CD4-positive, alpha-beta T cell (primary cell): ENCODE results near the gene NOBOX. TPM values are rescaled to one million over a fixed set of nuclear protein-coding genes. Genes with fewer than 3 reads are reported as not detected.

Experiments
- ATAC-seq: fragments of 200-7000 bp; cut with Tn5 transposase; one replicate; pipeline ENCODE4 v1.10.0; 2022; ENCODE audit warnings: mild to moderate bottlenecking; ENCODE audit not compliant: poor library complexity
- CTCF ChIA-PET: fragments of 350-600 bp; sonication (Branson Sonifier 250); formaldehyde crosslinking; loops from one replicate; lab custom pipeline; 2021; ENCODE audit warnings: antibody characterized with exemption, inconsistent platforms; lab: Charles Lee
- POLR2A ChIA-PET: fragments of 350-600 bp; sonication (Branson Sonifier 250); formaldehyde crosslinking; loops from one replicate; lab custom pipeline; 2021; ENCODE audit warnings: antibody characterized with exemption, inconsistent platforms; lab: Charles Lee
- DNase-seq, 14 experiments: peaks; one replicate each; pipeline ENCODE4 v3.0.0-alpha.2; 2013 to 2020; ENCODE audit warnings: mixed read lengths in 2 of 14
- H3K27ac ChIP-seq, 2 donors: one replicate each; pipeline versions ENCODE4 v1.5.1 to v1.7.0; 2013; ENCODE audit warnings: low read length in 2 of 2, low read depth in 1 of 2, mild to moderate bottlenecking in 1 of 2
- H3K27me3 ChIP-seq, 2 experiments: 1 replicate in 1 of 2; 2 replicates in 1 of 2; pipeline versions ENCODE4 v1.6.1 to v1.7.0; 2013; ENCODE audit warnings: low read length in 2 of 2, control low read depth in 1 of 2, mild to moderate bottlenecking in 1 of 2, moderate library complexity in 1 of 2; ENCODE audit not compliant: insufficient read depth in 2 of 2, control insufficient read depth in 1 of 2
- H3K36me3 ChIP-seq: one replicate; pipeline ENCODE4 v1.6.1; 2013; ENCODE audit warnings: low read length, control low read depth; ENCODE audit not compliant: insufficient read depth
- H3K4me1 ChIP-seq: one replicate; pipeline ENCODE4 v1.6.1; 2013; ENCODE audit warnings: low read length, control low read depth; ENCODE audit not compliant: insufficient read depth
- H3K4me3 ChIP-seq: one replicate; pipeline ENCODE4 v1.5.1; 2013; ENCODE audit warnings: mild to moderate bottlenecking, low read length, moderate library complexity
- H3K9me3 ChIP-seq, 2 experiments: 1 replicate in 1 of 2; 2 replicates in 1 of 2; pipeline versions ENCODE4 v1.6.1 to v1.7.0; 2013; ENCODE audit warnings: low read length in 2 of 2, mild to moderate bottlenecking in 2 of 2, control low read depth in 1 of 2, moderate library complexity in 1 of 2; ENCODE audit not compliant: control insufficient read depth in 1 of 2, insufficient read depth in 1 of 2
- H3K27ac Mint-ChIP-seq: one replicate; pipeline ENCODE4 v1.8.0; 2020; ENCODE audit warnings: mixed read lengths
- H3K27me3 Mint-ChIP-seq: one replicate; pipeline ENCODE4 v1.8.0; 2021; ENCODE audit warnings: mixed read lengths
- H3K36me3 Mint-ChIP-seq: one replicate; pipeline ENCODE4 v1.8.0; 2021; ENCODE audit warnings: low read depth, mixed read lengths
- H3K4me1 Mint-ChIP-seq: one replicate; pipeline ENCODE4 v1.8.0; 2021; ENCODE audit warnings: low read depth, mixed read lengths
- H3K4me3 Mint-ChIP-seq: one replicate; pipeline ENCODE4 v1.8.0; 2020; ENCODE audit warnings: mild to moderate bottlenecking, mixed read lengths
- H3K9me3 Mint-ChIP-seq: one replicate; pipeline ENCODE4 v1.8.0; 2020; ENCODE audit warnings: mixed read lengths
- intact Hi-C, 2 experiments: fragments of 100-400 bp; cut with DNase I in 1 of 2; cut with micrococcal nuclease in 1 of 2; formaldehyde crosslinking; loops; one replicate each; pipeline versions ENCODE4 v1.15.1 to v1.9.0; 2023 to 2025; cut with DNase I, micrococcal nuclease
- total RNA-seq, 174 experiments: library from RNA in 2 of 174; stranded (reverse) in 2 of 174; gene quantifications; one replicate each; pipeline ENCODE4 v1.2.3 and lab custom pipeline; 2021 to 2026
- TF ChIP-seq, protein P1 (sequence below): fragments of 200-600 bp; IDR thresholded peaks from one replicate; pipeline ENCODE4 v1.8.0; 2022; ENCODE audit warnings: antibody characterized with exemption, mild to moderate bottlenecking

Gene NOBOX
- total RNA-seq, 2 experiments from 2014 or later = not detected

DNA sequence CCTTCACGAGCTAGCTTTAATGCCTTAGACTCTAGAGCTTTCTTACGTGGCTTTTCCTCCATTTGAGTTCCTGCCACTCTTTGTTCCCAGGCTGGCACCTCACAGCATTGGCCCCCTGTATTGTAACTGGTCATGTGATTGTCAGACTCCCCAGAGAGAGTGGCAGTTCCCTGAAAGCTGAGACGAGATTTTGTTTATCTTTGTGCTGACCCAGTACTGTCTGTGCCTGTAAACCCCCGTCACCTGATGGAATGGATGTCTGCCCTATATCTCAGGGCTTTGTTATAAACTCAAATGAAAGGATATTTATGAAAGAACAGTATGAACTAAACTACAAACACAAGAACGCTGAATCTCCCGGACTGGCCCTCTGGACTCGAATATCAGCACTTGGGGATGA lies 13.0 kb downstream of the NOBOX start:
- H3K27ac Mint-ChIP-seq = no peak overlapping the region
- POLR2A ChIA-PET = no interaction called here
- DNase-seq = no peak
- peaks cover 7% of the 10 kb centered on the region for H3K4me1 ChIP-seq
- ATAC-seq = no peak
- TF ChIP-seq, protein P1, sequence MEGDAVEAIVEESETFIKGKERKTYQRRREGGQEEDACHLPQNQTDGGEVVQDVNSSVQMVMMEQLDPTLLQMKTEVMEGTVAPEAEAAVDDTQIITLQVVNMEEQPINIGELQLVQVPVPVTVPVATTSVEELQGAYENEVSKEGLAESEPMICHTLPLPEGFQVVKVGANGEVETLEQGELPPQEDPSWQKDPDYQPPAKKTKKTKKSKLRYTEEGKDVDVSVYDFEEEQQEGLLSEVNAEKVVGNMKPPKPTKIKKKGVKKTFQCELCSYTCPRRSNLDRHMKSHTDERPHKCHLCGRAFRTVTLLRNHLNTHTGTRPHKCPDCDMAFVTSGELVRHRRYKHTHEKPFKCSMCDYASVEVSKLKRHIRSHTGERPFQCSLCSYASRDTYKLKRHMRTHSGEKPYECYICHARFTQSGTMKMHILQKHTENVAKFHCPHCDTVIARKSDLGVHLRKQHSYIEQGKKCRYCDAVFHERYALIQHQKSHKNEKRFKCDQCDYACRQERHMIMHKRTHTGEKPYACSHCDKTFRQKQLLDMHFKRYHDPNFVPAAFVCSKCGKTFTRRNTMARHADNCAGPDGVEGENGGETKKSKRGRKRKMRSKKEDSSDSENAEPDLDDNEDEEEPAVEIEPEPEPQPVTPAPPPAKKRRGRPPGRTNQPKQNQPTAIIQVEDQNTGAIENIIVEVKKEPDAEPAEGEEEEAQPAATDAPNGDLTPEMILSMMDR = no peak
- no peak overlapping the region for H3K4me3 ChIP-seq
- H3K4me1 Mint-ChIP-seq = peaks cover 6% of the 10 kb centered on the region
- H3K27me3 Mint-ChIP-seq = no peaks in the 10 kb centered on the region
- intact Hi-C loops = loop anchor here (5.0 kb wide), 1 partner anchor 213 kb away; no protein-coding TSS in a partner anchor
- H3K27ac ChIP-seq = no peak overlapping the region
- H3K36me3 Mint-ChIP-seq = no peaks in the 10 kb centered on the region
- no peaks in the 10 kb centered on the region for H3K36me3 ChIP-seq
- CTCF ChIA-PET = no interaction called here
- H3K4me3 Mint-ChIP-seq = no peak overlapping the region
- H3K27me3 ChIP-seq = no peaks in the 10 kb centered on the region
- H3K9me3 Mint-ChIP-seq = no peaks in the 10 kb centered on the region
- H3K9me3 ChIP-seq = no peaks in the 10 kb centered on the region

DNA sequence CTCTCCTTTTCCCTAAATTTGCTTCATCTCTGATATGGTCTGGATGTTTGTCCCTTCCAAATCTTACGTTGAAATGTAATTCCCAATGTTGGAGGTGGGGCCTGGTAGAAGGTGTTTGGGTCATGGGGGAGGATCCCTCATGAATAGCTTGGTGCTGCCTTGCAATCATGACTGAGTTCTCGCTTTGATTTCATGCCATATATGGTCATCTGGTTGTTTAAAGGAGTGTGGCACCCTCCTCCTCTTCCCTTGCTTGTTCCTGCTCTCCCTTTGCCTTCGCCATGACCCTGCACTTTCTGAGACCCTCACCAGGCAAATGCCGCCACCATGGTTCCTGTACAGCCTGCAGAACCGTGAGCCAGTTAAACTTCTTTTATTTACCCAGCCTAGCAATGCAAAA lies 14.5 kb downstream of the NOBOX start:
- TF ChIP-seq, protein P1 = no peak
- ChIA-PET POLR2A (no interaction called here), CTCF (no interaction called here)
- Histone ChIP-seq H3K4me1 (peaks cover 7% of the 10 kb centered on the region), H3K4me3 (no peak overlapping the region), H3K36me3 (no peaks in the 10 kb centered on the region), H3K9me3 (no peaks in the 10 kb centered on the region), H3K27ac (no peak overlapping the region), H3K27me3 (no peaks in the 10 kb centered on the region)
- ATAC-seq (no peak), DNase-seq (no peak)
- intact Hi-C loops = no loop called here
- no peak overlapping the region for H3K4me3 Mint-ChIP-seq
- no peaks in the 10 kb centered on the region for H3K9me3 Mint-ChIP-seq
- no peaks in the 10 kb centered on the region for H3K27me3 Mint-ChIP-seq
- H3K4me1 Mint-ChIP-seq = peaks cover 6% of the 10 kb centered on the region
- H3K27ac Mint-ChIP-seq = no peak overlapping the region
- H3K36me3 Mint-ChIP-seq = no peaks in the 10 kb centered on the region

DNA sequence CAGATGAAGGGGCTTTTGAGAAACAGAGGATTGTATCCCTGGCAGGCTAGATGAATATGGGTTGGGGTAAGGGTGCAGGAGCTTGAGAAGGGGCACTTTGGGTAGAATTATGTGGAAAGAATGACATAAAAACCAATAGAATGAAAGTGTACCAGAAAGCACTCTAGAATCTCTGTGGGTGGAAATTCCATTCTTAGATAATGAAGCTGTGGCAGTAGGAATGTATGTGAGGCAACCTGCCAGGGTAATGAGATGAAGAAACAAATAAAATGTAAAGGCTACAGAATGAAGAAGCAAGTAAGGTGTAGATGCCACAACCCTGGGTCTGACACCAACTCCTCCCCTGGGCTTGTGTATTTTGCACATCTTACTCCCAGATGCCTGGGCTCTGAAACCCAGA lies 16.8 kb downstream of the NOBOX start:
- Mint-ChIP-seq H3K27ac (no peak overlapping the region), H3K36me3 (no peaks in the 10 kb centered on the region), H3K4me1 (peaks cover 2% of the 10 kb centered on the region), H3K27me3 (no peaks in the 10 kb centered on the region), H3K9me3 (no peaks in the 10 kb centered on the region), H3K4me3 (no peak overlapping the region)
- Histone ChIP-seq H3K4me3 (no peak overlapping the region), H3K4me1 (peaks cover 2% of the 10 kb centered on the region), H3K27ac (no peak overlapping the region), H3K36me3 (no peaks in the 10 kb centered on the region), H3K9me3 (no peaks in the 10 kb centered on the region), H3K27me3 (no peaks in the 10 kb centered on the region)
- TF ChIP-seq, protein P1 = no peak
- CTCF ChIA-PET = interaction anchor here (0.6 kb wide), 1 partner anchor 16 kb away, joined by 5 read pairs; no protein-coding TSS in a partner anchor
- POLR2A ChIA-PET = no interaction called here
- intact Hi-C loops = loop anchor here in 1 of 2 experiments (1.0 kb wide), 1 partner anchor 13 kb away; no protein-coding TSS in a partner anchor
- no peak for ATAC-seq
- DNase-seq = no peak
